DOHH2 (cell line): Measurements from ENCODE around the gene MAP7D1.

Source experiments
- H3F3A ChIP-seq: fragments of 200-600 bp; sonication (generic), shearing (Covaris generic); 2 replicates; pipeline ENCODE4 v1.6.0; 2016; ENCODE audit warnings: antibody characterized with exemption, mild to moderate bottlenecking; ENCODE audit not compliant: control insufficient read depth, insufficient read depth
- H3K27ac ChIP-seq: fragments of 200-600 bp; sonication (generic); 2 replicates; pipeline ENCODE4 v1.5.1; 2014; ENCODE audit warnings: low read depth, mild to moderate bottlenecking, low read length, moderate library complexity
- H3K27me3 ChIP-seq: fragments of 200-600 bp; sonication (generic); 2 replicates; pipeline ENCODE4 v1.6.1; 2014; ENCODE audit warnings: mild to moderate bottlenecking, low read length, mixed read lengths; ENCODE audit not compliant: control insufficient read depth
- H3K36me3 ChIP-seq: fragments of 200-600 bp; sonication (generic); 2 replicates; pipeline ENCODE4 v1.6.1; 2014; ENCODE audit warnings: mild to moderate bottlenecking, low read length, moderate library complexity, mixed read lengths; ENCODE audit not compliant: control insufficient read depth
- H3K4me1 ChIP-seq: fragments of 200-600 bp; sonication (generic); 2 replicates; pipeline ENCODE4 v1.6.1; 2014; ENCODE audit warnings: mild to moderate bottlenecking, low read length, mixed read lengths; ENCODE audit not compliant: control insufficient read depth
- H3K4me2 ChIP-seq: fragments of 200-600 bp; sonication (generic); 2 replicates; pipeline ENCODE4 v1.6.0; 2014; ENCODE audit warnings: mild to moderate bottlenecking, low read length, moderate library complexity
- H3K4me3 ChIP-seq: fragments of 200-600 bp; sonication (generic); 2 replicates; pipeline ENCODE4 v1.5.1; 2014; ENCODE audit warnings: mild to moderate bottlenecking, low read length, mixed read lengths
- H3K79me2 ChIP-seq: fragments of 200-600 bp; sonication (generic); 2 replicates; pipeline ENCODE4 v1.6.1; 2014; ENCODE audit warnings: mild to moderate bottlenecking, low read length, mixed read lengths; ENCODE audit not compliant: control insufficient read depth
- H3K9me2 ChIP-seq: fragments of 200-600 bp; sonication (generic); replicated peaks from 2 replicates; pipeline ENCODE4 v1.6.1; 2014; ENCODE audit warnings: mild to moderate bottlenecking, low read length, mixed read lengths; ENCODE audit not compliant: control insufficient read depth
- H3K9me3 ChIP-seq: fragments of 200-600 bp; sonication (generic); 2 replicates; pipeline ENCODE4 v1.6.1; 2014; ENCODE audit warnings: antibody characterized with exemption, low read length, mixed read lengths; ENCODE audit not compliant: control insufficient read depth, insufficient read depth
- H4K20me1 ChIP-seq: fragments of 200-600 bp; sonication (generic); 2 replicates; pipeline ENCODE4 v1.6.0; 2014; ENCODE audit warnings: low read depth, mild to moderate bottlenecking, antibody characterized with exemption, low read length, moderate library complexity; ENCODE audit not compliant: control insufficient read depth, insufficient read depth
- EZH2phosphoT487 ChIP-seq: fragments of 200-600 bp; sonication (generic); IDR thresholded peaks from 2 replicates; pipeline ENCODE4 v1.6.1; 2017; ENCODE audit warnings: borderline replicate concordance, mild to moderate bottlenecking, antibody characterized with exemption, low read length, moderate library complexity, mixed read lengths
- TF ChIP-seq, protein P1 (sequence below): fragments of 200-600 bp; sonication (generic); IDR thresholded peaks from one replicate; pipeline ENCODE4 v1.5.1; 2014; ENCODE audit warnings: antibody characterized with exemption, mild to moderate bottlenecking, low read depth, low read length; ENCODE audit not compliant: poor library complexity, severe bottlenecking

MAP7D1 gene

DNA sequence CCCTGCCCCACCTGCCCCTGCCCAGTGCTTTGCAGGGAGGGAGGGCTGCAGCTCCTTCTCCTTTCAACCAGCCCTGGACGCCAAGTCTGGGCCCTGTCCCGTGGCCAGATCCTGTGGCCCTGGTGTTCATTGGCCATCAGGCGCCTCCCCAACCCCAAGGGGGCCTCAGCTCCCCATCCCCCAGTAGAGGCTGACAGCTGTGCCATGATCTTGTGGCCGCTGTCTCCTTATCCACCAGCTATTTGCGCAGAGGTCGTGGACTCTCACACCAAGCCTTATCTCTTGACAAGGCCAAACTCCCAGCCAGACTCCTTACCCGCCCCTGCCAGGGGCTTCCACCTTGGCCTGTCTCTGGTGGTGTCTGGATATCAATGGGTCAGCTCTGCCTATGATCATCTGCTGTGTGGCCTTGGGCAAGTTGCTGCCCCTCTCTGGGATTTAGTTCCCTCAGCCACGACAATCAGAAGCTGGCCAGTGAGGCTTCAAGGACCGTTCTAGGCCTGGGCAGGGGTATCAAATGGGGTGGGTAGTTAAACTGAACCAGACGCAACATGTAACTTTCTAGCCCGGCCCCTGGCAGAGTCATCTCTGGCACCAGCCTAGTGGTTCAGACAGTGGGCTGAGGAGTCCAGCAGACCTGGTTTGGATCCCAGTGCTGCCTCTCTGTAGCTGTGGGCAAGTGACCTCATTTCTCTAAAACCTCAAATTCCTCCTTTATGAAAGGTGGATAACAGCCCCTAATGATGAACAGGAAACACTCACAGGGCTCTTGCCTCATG, 27.6 kb upstream of the MAP7D1 start:
- Histone ChIP-seq H3K9me2 (no peaks in the 10 kb centered on the region), H3K4me3 (no peak overlapping the region), H3K27me3 (peaks cover 22% of the 10 kb centered on the region), H3K36me3 (no peaks in the 10 kb centered on the region), H3F3A (no peaks in the 10 kb centered on the region), H3K79me2 (no peaks in the 10 kb centered on the region), H3K4me1 (peaks cover 5% of the 10 kb centered on the region), H3K27ac (no peak overlapping the region), H4K20me1 (no peaks in the 10 kb centered on the region), H3K9me3 (no peaks in the 10 kb centered on the region), H3K4me2 (no peak overlapping the region)
- TF ChIP-seq, protein P1, sequence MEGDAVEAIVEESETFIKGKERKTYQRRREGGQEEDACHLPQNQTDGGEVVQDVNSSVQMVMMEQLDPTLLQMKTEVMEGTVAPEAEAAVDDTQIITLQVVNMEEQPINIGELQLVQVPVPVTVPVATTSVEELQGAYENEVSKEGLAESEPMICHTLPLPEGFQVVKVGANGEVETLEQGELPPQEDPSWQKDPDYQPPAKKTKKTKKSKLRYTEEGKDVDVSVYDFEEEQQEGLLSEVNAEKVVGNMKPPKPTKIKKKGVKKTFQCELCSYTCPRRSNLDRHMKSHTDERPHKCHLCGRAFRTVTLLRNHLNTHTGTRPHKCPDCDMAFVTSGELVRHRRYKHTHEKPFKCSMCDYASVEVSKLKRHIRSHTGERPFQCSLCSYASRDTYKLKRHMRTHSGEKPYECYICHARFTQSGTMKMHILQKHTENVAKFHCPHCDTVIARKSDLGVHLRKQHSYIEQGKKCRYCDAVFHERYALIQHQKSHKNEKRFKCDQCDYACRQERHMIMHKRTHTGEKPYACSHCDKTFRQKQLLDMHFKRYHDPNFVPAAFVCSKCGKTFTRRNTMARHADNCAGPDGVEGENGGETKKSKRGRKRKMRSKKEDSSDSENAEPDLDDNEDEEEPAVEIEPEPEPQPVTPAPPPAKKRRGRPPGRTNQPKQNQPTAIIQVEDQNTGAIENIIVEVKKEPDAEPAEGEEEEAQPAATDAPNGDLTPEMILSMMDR: no peak
- TF ChIP-seq EZH2phosphoT487: no peak

DNA sequence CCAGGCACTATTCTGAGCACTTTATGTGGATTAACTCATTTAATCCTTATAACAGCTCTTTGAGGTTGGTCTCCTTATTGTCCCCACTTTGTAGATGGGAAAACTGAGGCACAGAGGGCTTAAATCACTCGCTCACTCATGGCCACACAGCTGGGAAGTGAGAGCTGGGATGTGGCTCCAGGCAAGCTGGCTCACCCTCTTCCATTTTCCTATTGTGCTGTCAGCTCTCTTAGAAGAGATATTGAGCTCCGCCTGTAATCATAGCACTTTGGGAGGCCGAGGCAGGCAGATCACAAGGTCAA, 27.1 kb upstream of the MAP7D1 start:
- Histone ChIP-seq H3K79me2 (no peaks in the 10 kb centered on the region), H3K4me3 (no peak overlapping the region), H3K27ac (no peak overlapping the region), H3K36me3 (no peaks in the 10 kb centered on the region), H3K9me3 (no peaks in the 10 kb centered on the region), H3K4me2 (no peak overlapping the region), H3K4me1 (no peaks in the 10 kb centered on the region), H4K20me1 (no peaks in the 10 kb centered on the region), H3F3A (no peaks in the 10 kb centered on the region), H3K9me2 (no peaks in the 10 kb centered on the region), H3K27me3 (peaks cover 16% of the 10 kb centered on the region)
- TF ChIP-seq EZH2phosphoT487: no peak
- TF ChIP-seq, protein P1: no peak

DNA sequence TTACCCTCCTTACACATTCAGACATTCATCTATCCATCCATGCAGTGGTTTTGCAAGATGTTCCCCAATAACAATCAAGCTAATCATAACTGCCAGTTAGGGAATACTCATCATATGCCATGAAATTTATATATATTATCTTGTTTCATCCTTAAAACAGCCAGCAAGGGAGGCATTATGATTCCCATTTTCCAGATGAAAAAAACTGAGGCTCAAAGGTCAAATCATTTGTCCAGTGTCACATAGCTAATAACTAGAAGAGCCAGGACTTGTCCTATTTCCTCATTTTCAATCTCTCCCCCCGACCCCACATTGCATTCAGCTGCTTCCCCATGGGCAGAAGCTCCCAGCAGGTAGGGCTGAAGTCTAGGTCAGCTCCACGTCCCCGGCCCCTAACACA, 23.9 kb upstream of the MAP7D1 start:
- Histone ChIP-seq H3K79me2 (no peaks in the 10 kb centered on the region), H3F3A (no peaks in the 10 kb centered on the region), H3K36me3 (peaks cover 11% of the 10 kb centered on the region; the same call in 1 of the 2 replicates), H3K4me1 (no peaks in the 10 kb centered on the region), H4K20me1 (no peaks in the 10 kb centered on the region), H3K4me2 (no peak overlapping the region), H3K27me3 (no peaks in the 10 kb centered on the region), H3K9me2 (no peaks in the 10 kb centered on the region), H3K27ac (no peak overlapping the region), H3K9me3 (no peaks in the 10 kb centered on the region), H3K4me3 (no peak overlapping the region)
- TF ChIP-seq, protein P1: no peak
- TF ChIP-seq EZH2phosphoT487: no peak
